Measurements from ENCODE around the gene FAM107A.

The FAM107A gene

DNA sequence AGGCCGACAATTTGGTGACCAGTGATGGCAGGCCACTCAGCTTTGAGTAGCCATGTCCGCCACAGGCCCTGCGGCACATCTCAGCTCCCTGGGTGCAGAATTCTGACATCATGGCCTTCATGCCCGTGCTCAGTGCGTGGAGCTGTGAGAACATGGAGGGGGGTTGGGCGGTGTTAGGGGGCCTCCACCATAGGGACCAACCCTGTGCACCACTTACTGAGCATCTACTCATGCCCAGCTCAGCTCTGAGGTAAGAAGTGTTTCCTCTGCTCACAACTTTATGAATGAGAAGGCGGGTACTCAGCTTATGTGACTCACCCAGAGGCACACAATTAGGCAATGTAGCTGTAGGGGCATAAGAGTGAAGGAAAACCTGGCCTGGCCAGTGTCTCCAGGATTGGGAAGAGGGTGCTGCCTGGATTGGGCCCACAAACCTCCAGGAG is 50.7 kb downstream of the FAM107A start:
- no peaks in the 10 kb centered on the region for H3K27me3 ChIP-seq (ENCODE audit: insufficient read depth, poor library complexity, severe bottlenecking)
- H3K36me3 ChIP-seq (ENCODE audit: low read depth) = no peaks in the 10 kb centered on the region
- no peaks in the 10 kb centered on the region for H3K9me3 ChIP-seq (ENCODE audit: severe bottlenecking)
- peaks cover 9% of the 10 kb centered on the region for H3K4me1 ChIP-seq (ENCODE audit: insufficient read depth, poor library complexity, severe bottlenecking)
- no peak overlapping the region for H3K27ac ChIP-seq (ENCODE audit: poor library complexity, severe bottlenecking)
- DNase-seq (ENCODE audit: low spot score) (no peak), ATAC-seq (ENCODE audit: low read depth) (peak; percentile 95)
- TF ChIP-seq CTCF (IDR thresholded peaks at IDR 0.05; ENCODE audit: poor library complexity, severe bottlenecking) = no peak
- no peak overlapping the region for H3K4me3 ChIP-seq (ENCODE audit: severe bottlenecking)

GRCh38 chr3:58524326-58524888 is 52.8 kb downstream of the FAM107A start:
- no peak for TF ChIP-seq CTCF (IDR thresholded peaks at IDR 0.05; ENCODE audit: poor library complexity, severe bottlenecking)
- Histone ChIP-seq H3K4me1 (ENCODE audit: insufficient read depth, poor library complexity, severe bottlenecking) (peaks cover 9% of the 10 kb centered on the region), H3K27ac (ENCODE audit: poor library complexity, severe bottlenecking) (no peak overlapping the region), H3K4me3 (ENCODE audit: severe bottlenecking) (no peak overlapping the region), H3K9me3 (ENCODE audit: severe bottlenecking) (no peaks in the 10 kb centered on the region), H3K36me3 (ENCODE audit: low read depth) (no peaks in the 10 kb centered on the region), H3K27me3 (ENCODE audit: insufficient read depth, poor library complexity, severe bottlenecking) (no peaks in the 10 kb centered on the region)
- ATAC-seq (ENCODE audit: low read depth) (no peak), DNase-seq (ENCODE audit: low spot score) (no peak)

DNA sequence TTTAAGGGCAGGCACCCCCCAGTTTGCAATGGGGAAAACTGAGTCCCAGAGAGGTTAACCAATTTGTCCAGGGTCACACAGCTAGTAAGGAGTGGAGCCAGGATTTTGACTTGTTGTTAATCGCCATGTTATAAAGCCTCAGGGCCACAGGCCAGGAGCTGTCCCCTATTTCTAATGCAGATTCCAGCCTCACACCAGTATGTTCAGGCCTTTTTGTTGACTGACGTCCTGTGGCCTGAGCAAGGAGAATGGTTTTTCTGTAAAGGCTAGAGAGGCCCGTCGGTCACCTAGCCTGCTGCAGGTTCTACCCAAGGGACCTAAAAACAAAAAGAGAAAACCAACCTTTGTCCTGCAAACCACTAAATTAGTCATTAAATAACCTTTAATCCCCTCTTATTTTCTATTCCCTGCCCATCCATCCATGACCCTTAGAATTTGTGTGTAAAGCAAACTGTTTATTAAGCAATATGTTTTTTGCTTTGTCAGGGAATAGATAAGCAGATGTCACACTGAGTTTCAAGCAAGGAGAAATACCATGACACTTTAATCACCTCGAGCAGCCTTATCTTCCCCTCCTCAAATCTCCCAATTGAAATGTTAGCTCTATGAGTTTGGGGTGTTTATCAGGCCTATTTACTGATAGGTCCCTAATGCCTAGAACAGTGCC is 54.3 kb downstream of the FAM107A start:
- ATAC-seq (ENCODE audit: low read depth) (no peak), DNase-seq (ENCODE audit: low spot score) (no peak)
- no peak overlapping the region for H3K4me3 ChIP-seq (ENCODE audit: severe bottlenecking)
- no peak overlapping the region for H3K27ac ChIP-seq (ENCODE audit: poor library complexity, severe bottlenecking)
- no peaks in the 10 kb centered on the region for H3K36me3 ChIP-seq (ENCODE audit: low read depth)
- H3K9me3 ChIP-seq (ENCODE audit: severe bottlenecking) = no peaks in the 10 kb centered on the region
- H3K27me3 ChIP-seq (ENCODE audit: insufficient read depth, poor library complexity, severe bottlenecking) = no peaks in the 10 kb centered on the region
- H3K4me1 ChIP-seq (ENCODE audit: insufficient read depth, poor library complexity, severe bottlenecking) = no peaks in the 10 kb centered on the region
- TF ChIP-seq CTCF (IDR thresholded peaks at IDR 0.05; ENCODE audit: poor library complexity, severe bottlenecking) = no peak

GRCh38 chr3:58521917-58522631 is 55.1 kb downstream of the FAM107A start:
- no peak for TF ChIP-seq CTCF (IDR thresholded peaks at IDR 0.05; ENCODE audit: poor library complexity, severe bottlenecking)
- H3K36me3 ChIP-seq (ENCODE audit: low read depth) = no peaks in the 10 kb centered on the region
- H3K27me3 ChIP-seq (ENCODE audit: insufficient read depth, poor library complexity, severe bottlenecking) = no peaks in the 10 kb centered on the region
- no peak for DNase-seq (ENCODE audit: low spot score)
- no peak overlapping the region for H3K27ac ChIP-seq (ENCODE audit: poor library complexity, severe bottlenecking)
- ATAC-seq (ENCODE audit: low read depth) = no peak
- no peaks in the 10 kb centered on the region for H3K4me1 ChIP-seq (ENCODE audit: insufficient read depth, poor library complexity, severe bottlenecking)
- H3K4me3 ChIP-seq (ENCODE audit: severe bottlenecking) = no peak overlapping the region
- no peaks in the 10 kb centered on the region for H3K9me3 ChIP-seq (ENCODE audit: severe bottlenecking)

- H3K4me3 ChIP-seq (ENCODE audit: severe bottlenecking) = no peak overlapping the region
- DNase-seq (ENCODE audit: low spot score) (no peak), ATAC-seq (ENCODE audit: low read depth) (no peak)
- no peaks in the 10 kb centered on the region for H3K36me3 ChIP-seq (ENCODE audit: low read depth)
- no peaks in the 10 kb centered on the region for H3K4me1 ChIP-seq (ENCODE audit: insufficient read depth, poor library complexity, severe bottlenecking)
- no peaks in the 10 kb centered on the region for H3K9me3 ChIP-seq (ENCODE audit: severe bottlenecking)
- H3K27ac ChIP-seq (ENCODE audit: poor library complexity, severe bottlenecking) = no peak overlapping the region
- TF ChIP-seq CTCF (IDR thresholded peaks at IDR 0.05; ENCODE audit: poor library complexity, severe bottlenecking) = no peak
- H3K27me3 ChIP-seq (ENCODE audit: insufficient read depth, poor library complexity, severe bottlenecking) = no peaks in the 10 kb centered on the region
These were observed 55.9 kb downstream of the FAM107A start for GRCh38 chr3:58521336-58521670.
